Activated naive CD8-positive, alpha-beta T cell treated with anti-CD3 and anti-CD28 coated beads for 36 hours (primary cell): ENCODE data around the gene UBR3. TPM values are rescaled to one million over a fixed set of nuclear protein-coding genes. Genes with fewer than 3 reads are reported as not detected.
"Not testable (repeated sequence)": the region's sequence is repeated elsewhere in the genome, so short reads cannot be mapped to it uniquely, and the experiment has no call there.

Source experiments
- DNase-seq: peaks from one replicate; pipeline ENCODE4 v3.0.0; 2021
- H3K27ac Mint-ChIP-seq: one replicate; pipeline ENCODE4 v1.8.0; 2022; ENCODE audit warnings: mild to moderate bottlenecking, moderate library complexity, mixed read lengths
- H3K27me3 Mint-ChIP-seq: one replicate; pipeline ENCODE4 v1.8.0; 2022; ENCODE audit warnings: mild to moderate bottlenecking, mixed read lengths
- H3K36me3 Mint-ChIP-seq: one replicate; pipeline ENCODE4 v1.8.0; 2021; ENCODE audit warnings: mild to moderate bottlenecking, mixed read lengths
- H3K4me1 Mint-ChIP-seq: one replicate; pipeline ENCODE4 v1.8.0; 2021; ENCODE audit warnings: mixed read lengths
- H3K4me3 Mint-ChIP-seq: one replicate; pipeline ENCODE4 v1.8.0; 2022; ENCODE audit warnings: mild to moderate bottlenecking, moderate library complexity, mixed read lengths
- H3K9me3 Mint-ChIP-seq: one replicate; pipeline ENCODE4 v1.8.0; 2022; ENCODE audit warnings: mixed read lengths
- total RNA-seq, 2 experiments: library from RNA; stranded (reverse); gene quantifications; one replicate each; pipeline ENCODE4 v1.2.3, GENCODE V29; 2021

Gene UBR3
- total RNA-seq, 2 experiments from 2014 or later, result 15.1 to 17.7 TPM

DNA sequence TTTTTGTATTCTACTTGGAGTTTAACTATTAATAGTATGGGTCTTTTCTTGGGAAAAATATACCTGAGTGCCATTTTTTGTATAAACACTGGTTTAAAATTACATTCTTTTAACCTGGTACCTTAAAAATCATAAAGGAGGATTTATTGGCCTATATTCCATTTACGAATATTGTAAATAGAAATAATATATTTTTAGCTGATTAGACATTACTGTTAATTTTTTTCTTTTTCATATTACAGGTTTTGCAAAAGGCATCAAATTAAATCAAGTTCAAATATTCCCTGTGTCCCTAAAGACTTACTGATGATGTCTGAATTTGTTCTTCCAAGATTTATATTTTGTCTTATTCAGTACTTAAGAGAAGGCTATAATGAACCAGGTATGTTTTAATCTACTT, 44.7 kb downstream of the UBR3 start:
- no peak overlapping the region for H3K4me3 Mint-ChIP-seq
- peaks cover 9% of the 10 kb centered on the region for H3K36me3 Mint-ChIP-seq
- no peaks in the 10 kb centered on the region for H3K9me3 Mint-ChIP-seq
- no peak for DNase-seq
- H3K27ac Mint-ChIP-seq, result no peak overlapping the region
- H3K4me1 Mint-ChIP-seq, result peaks cover 8% of the 10 kb centered on the region
- H3K27me3 Mint-ChIP-seq, result no peaks in the 10 kb centered on the region

DNA sequence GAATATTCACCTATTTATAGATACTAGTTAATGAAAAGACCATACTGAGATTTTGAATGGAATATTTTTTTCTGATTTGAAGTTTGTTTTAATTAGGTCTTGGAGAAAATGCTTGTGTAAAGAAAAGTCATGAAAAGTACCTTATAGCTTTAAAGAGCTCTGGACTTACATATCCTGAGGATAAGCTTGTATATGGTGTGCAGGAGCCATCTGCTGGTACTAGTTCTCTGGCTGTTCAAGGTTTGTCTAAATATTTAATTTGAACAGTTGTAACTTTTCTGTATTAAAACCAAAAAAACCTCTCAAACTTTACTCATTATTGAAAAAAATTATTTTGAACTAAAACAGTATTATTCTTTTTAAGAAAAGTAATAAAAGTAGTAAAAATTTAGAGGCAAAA, 50.1 kb downstream of the UBR3 start:
- Mint-ChIP-seq H3K27me3 (no peaks in the 10 kb centered on the region), H3K4me3 (no peak overlapping the region), H3K36me3 (peaks cover 7% of the 10 kb centered on the region), H3K4me1 (no peaks in the 10 kb centered on the region), H3K27ac (no peak overlapping the region), H3K9me3 (no peaks in the 10 kb centered on the region)
- DNase-seq, result no peak

DNA sequence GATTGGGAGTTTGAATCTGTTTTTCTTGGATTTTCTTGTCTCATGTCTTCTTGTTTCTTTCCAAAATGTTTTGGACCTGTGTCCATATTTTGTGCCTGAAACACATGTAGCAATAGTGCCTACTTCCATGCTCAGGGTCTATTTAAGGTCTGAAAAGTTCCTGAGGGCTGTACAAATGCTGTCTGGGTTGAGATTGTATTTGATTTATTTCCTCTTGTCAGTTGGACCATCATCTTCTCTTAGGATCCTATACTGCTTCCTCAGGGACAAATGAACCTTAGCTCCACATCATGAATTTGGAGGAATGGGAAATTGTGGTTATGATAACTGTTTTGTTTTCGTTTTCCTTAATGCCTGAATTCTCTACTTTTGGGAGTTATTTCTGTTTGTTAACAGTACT, 59.9 kb downstream of the UBR3 start:
- DNase-seq, result no peak
- Mint-ChIP-seq H3K4me1 (no peaks in the 10 kb centered on the region), H3K9me3 (no peaks in the 10 kb centered on the region), H3K27me3 (no peaks in the 10 kb centered on the region), H3K4me3 (no peak overlapping the region), H3K27ac (no peak overlapping the region), H3K36me3 (peaks cover 2% of the 10 kb centered on the region)

DNA sequence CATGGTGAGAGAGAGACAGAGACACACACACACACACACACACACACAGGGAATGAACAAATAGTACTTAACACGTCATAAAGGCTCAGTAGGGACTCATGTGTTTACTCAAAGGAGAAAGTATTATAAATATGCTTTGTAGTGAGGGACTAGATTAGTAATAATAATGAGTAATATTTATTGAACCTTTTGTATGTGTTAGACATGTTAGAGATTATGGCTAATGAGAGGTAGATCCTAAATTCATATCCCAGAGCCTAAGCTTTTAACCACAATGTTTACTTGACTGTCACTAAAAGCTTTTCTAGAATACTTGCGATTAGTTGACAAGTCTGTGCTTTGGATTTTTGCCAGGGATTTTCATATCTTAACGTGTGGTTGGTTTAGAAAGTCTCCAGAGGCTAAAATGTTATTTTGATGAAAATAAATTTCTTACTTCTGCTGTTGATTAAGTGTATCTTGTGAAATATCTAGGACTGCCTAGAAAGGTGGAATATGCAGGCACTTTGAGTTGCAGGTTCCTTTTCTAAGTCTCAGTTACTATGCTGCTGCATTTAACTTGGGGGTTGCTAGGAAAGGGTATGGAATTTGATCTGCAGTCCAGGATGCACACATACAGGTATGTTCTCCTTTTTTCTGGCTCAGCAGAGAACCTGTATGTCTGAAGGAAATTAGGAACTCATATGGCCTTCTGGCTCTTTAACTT, 64.5 kb downstream of the UBR3 start:
- no peak overlapping the region for H3K27ac Mint-ChIP-seq
- H3K4me1 Mint-ChIP-seq, result no peaks in the 10 kb centered on the region
- peaks cover 2% of the 10 kb centered on the region for H3K36me3 Mint-ChIP-seq
- no peak for DNase-seq
- H3K9me3 Mint-ChIP-seq, result no peaks in the 10 kb centered on the region
- H3K4me3 Mint-ChIP-seq, result no peak overlapping the region
- no peaks in the 10 kb centered on the region for H3K27me3 Mint-ChIP-seq

DNA sequence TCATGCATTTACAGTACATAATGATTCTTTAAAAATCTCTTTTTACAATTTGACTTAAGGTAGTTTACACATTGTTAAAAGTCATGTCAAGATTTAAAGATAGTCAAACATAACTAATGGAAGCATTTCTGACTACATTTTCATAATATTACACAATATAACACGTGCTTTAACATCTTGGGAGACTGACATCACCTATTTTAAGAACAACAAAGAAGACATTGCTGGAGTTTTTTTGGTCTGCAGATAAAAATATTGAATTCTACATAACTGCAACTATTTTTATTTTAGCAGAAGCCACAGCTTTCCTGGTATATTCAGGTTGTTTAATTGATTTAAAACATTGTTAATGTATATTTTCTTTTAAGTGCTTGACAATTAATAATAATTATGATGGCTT, 65.7 kb downstream of the UBR3 start:
- H3K9me3 Mint-ChIP-seq, result no peaks in the 10 kb centered on the region
- no peaks in the 10 kb centered on the region for H3K4me1 Mint-ChIP-seq
- H3K36me3 Mint-ChIP-seq, result peaks cover 2% of the 10 kb centered on the region
- no peaks in the 10 kb centered on the region for H3K27me3 Mint-ChIP-seq
- no peak for DNase-seq
- H3K4me3 Mint-ChIP-seq, result no peak overlapping the region
- H3K27ac Mint-ChIP-seq, result no peak overlapping the region

DNA sequence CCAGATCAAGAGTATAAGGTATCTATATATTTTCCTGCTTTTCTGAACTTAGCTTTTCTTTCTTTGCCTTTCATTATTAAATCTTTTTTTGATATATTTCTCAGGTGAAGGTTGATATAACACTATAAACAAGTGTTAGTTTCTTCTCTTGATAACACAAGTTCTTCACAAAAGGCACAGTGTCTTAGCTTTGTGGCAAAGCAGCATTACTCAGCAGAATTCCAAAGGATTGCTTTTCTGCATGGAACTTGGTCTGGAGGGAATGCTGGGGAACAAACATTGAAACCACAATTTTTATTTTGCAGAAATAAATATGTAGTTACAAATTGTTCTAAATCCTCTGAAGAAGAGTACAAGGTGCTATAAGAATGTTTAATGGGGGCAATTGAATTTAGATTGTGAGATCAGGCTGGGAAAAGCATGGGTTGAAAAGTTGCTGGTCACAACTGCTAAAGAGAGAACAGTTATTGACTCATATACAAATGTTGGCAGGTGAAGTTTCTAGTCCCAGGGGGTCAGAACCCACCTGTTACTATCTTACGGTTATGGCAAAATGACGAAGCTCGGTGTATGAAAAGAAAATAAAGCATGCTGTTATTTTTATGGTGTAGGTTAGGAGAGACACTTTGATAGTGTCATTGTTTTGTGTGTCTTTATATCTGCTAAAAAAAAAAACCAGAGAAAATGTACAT, 68.2 kb downstream of the UBR3 start:
- Mint-ChIP-seq H3K4me3 (no peak overlapping the region), H3K27me3 (no peaks in the 10 kb centered on the region), H3K4me1 (peaks cover 3% of the 10 kb centered on the region), H3K27ac (no peak overlapping the region), H3K9me3 (no peaks in the 10 kb centered on the region), H3K36me3 (peaks cover 7% of the 10 kb centered on the region)
- DNase-seq, result no peak

DNA sequence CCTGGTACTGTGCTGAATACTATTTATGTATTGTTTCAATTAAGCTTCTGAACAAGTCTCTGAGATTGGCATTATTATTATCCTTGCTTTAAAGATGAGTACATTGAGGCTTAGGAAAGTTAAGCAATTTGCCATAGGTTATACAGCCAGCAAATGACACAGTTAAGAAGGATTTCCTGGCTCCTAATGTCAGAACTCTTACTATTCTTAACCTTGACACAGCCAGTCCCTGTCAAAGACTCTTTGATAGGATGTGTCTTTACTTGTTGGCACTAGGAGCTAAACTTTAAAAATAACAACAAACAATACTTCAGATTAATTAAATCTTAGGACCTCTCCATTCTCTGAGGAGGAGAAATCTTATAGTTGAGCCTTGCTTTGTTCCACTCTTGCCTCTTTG, 70.6 kb downstream of the UBR3 start:
- Mint-ChIP-seq H3K27ac (no peak overlapping the region), H3K27me3 (no peaks in the 10 kb centered on the region), H3K36me3 (peaks cover 5% of the 10 kb centered on the region), H3K4me3 (no peak overlapping the region), H3K4me1 (peaks cover 3% of the 10 kb centered on the region), H3K9me3 (no peaks in the 10 kb centered on the region)
- no peak for DNase-seq

DNA sequence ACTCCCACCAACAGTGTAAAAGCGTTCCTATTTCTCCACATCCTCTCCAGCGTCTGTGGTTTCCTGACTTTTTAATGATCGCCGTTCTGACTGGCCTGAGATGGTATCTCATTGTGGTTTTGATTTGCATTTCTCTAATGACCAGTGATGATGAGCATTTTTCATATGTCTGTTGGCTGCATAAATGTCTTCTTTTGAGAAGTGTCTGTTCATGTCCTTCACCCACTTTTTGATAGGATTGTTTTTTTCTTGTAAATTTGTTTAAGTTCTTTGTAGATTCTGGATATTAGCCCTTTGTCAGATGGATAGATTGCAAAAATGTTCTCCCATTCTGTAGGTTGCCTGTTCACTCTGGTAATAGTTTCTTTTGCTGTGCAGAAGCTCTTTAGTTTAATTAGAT, 72.8 kb downstream of the UBR3 start:
- not testable (repeated sequence) for H3K9me3 Mint-ChIP-seq, H3K36me3 Mint-ChIP-seq, H3K27me3 Mint-ChIP-seq, DNase-seq, H3K4me3 Mint-ChIP-seq, H3K27ac Mint-ChIP-seq, H3K4me1 Mint-ChIP-seq

DNA sequence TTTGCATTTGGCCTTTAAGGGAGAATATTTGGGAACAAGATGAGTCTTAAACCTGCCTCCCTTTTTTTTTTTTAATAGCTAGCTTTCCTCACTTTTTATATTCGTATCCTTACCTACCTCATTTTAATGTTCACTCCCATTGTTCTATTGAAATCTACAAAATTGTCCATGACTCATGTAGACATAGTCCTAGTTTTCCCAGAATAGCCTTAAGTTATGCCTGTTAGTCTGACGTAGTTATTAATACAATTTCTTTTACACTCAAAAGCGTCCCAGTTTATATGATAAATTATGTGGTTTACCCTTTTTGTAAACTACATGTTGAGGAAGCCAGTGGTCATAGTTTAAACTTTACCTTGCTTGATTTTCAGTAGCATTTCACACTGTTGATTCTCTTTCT, 73.4 kb downstream of the UBR3 start:
- H3K36me3 Mint-ChIP-seq, result peaks cover 5% of the 10 kb centered on the region

DNA sequence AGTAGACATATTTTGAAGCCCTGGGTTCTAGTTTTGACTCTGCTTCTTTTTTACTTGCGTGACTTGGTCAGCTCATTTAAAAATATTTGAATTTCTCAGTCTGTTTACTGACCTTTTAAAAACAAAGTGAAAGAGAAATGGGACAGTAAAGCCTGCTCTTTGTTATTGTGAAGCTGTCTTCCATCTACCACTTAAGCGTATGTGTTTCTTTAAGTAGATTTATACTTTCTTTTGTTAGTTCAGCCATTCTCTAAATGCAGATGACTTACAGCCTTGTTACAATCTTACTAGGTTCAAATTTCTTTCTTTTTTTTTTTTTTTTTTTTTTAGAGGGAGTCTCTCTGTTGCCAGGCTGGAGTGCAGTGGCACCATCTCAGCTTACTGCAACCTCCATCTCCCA, 79.5 kb downstream of the UBR3 start:
- Mint-ChIP-seq H3K27me3 (no peaks in the 10 kb centered on the region), H3K27ac (no peak overlapping the region), H3K4me3 (no peak overlapping the region), H3K4me1 (peaks cover 2% of the 10 kb centered on the region), H3K9me3 (no peaks in the 10 kb centered on the region), H3K36me3 (peaks cover 5% of the 10 kb centered on the region)
- no peak for DNase-seq

More for the DNA sequence above, 73.4 kb downstream of the UBR3 start:
- Mint-ChIP-seq H3K4me1 (peaks cover 3% of the 10 kb centered on the region), H3K9me3 (no peaks in the 10 kb centered on the region), H3K4me3 (no peak overlapping the region), H3K27me3 (no peaks in the 10 kb centered on the region), H3K27ac (no peak overlapping the region)
- no peak for DNase-seq

DNA sequence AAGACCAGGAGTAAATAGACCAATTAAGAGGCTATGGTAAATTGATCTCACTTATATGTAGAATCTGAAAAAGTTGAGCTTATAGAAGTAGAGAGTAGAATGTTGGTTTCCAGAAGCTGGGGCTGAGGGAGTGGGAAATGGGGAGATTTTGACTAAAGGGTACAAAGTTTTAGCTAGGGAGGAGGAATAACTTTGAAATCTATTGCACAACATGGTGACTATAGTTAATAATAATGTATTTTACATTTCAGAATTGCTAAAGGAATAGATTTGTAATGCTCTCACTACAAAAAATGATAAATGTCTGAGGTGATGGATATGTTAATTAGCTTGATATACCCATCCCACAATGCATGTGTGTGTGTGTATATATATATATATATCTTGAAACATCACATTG, 82.1 kb downstream of the UBR3 start:
- H3K27ac Mint-ChIP-seq, result no peak overlapping the region
- no peaks in the 10 kb centered on the region for H3K27me3 Mint-ChIP-seq
- H3K4me1 Mint-ChIP-seq, result peaks cover 2% of the 10 kb centered on the region
- peaks cover 7% of the 10 kb centered on the region for H3K36me3 Mint-ChIP-seq
- H3K4me3 Mint-ChIP-seq, result no peak overlapping the region
- no peaks in the 10 kb centered on the region for H3K9me3 Mint-ChIP-seq
- no peak for DNase-seq

DNA sequence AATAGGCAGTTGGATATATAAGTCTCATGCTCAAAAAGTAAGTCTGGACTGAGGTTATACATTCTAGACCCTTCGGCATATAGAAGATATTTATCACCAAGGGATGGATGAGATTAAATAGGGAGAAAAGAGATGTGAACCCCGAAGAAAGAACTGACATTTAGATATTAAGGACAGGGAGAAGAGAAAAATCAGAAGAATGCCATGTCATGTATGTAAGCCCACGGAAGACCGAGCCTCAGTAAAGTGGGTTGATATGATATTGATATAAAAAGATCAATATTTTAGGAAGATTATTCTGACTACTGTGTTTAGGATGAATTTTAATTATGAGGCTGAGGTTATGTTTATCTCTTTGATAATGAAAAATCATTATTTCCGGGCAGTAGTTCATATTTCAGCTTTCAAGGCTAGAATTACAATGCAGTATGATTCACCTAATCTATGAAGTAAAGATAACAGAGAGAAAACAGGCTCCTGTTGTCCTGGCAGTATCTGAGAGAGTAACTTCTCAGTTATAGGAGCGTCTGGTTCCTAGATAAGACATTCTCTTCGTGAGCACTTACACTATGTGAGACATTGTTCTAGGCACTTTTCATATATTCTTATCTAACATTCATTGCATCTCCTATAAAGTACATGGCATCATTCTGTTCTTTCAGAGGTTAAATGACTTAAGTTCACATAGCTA, 83.0 kb downstream of the UBR3 start:
- no peaks in the 10 kb centered on the region for H3K9me3 Mint-ChIP-seq
- no peak overlapping the region for H3K4me3 Mint-ChIP-seq
- H3K27ac Mint-ChIP-seq, result no peak overlapping the region
- H3K27me3 Mint-ChIP-seq, result no peaks in the 10 kb centered on the region
- peaks cover 7% of the 10 kb centered on the region for H3K36me3 Mint-ChIP-seq
- no peak for DNase-seq
- H3K4me1 Mint-ChIP-seq, result peaks cover 2% of the 10 kb centered on the region

DNA sequence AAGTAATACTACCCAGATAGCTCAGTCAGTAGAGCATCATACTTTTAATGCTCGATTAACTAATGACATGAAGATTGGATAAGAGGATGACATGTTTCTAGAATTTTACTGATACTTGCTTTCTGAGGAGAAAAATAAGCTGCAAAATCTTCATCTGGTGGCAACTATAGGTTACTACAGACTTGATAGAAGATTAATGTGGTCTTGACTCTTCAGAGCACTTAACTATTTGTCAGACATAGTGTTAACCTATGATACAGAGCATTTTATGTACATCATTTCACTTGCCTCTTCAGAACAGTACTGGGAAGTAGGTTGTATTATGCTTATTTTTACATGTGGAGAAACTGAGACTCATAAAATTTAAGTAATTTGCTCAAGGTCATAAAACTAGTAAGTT, 83.9 kb downstream of the UBR3 start:
- no peak overlapping the region for H3K4me3 Mint-ChIP-seq
- peaks cover 2% of the 10 kb centered on the region for H3K4me1 Mint-ChIP-seq
- H3K9me3 Mint-ChIP-seq, result no peaks in the 10 kb centered on the region
- H3K27ac Mint-ChIP-seq, result no peak overlapping the region
- peaks cover 7% of the 10 kb centered on the region for H3K36me3 Mint-ChIP-seq
- DNase-seq, result no peak
- H3K27me3 Mint-ChIP-seq, result no peaks in the 10 kb centered on the region

DNA sequence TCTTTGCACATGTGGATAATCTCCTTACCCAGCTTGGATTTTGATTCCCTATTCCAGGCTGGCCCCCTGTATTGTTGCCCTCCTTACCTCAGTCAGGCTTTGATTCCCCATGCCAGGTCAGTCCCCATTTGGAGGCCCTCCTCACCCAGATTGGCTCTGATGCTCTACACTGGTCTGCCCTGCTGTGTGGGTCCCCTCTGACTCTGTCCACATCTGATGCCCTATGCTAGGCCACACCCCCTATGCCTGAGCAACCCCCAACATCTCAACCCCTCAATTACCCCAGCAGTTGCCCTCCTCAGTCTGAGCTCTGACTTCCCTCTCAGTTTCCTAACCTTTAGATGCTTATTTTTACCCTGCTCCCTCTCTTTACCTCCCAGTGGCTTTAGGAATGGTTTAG, 89.4 kb downstream of the UBR3 start:
- Mint-ChIP-seq H3K4me3 (no peak overlapping the region), H3K9me3 (no peaks in the 10 kb centered on the region), H3K36me3 (peaks cover 4% of the 10 kb centered on the region), H3K4me1 (no peaks in the 10 kb centered on the region), H3K27ac (no peak overlapping the region), H3K27me3 (no peaks in the 10 kb centered on the region)
- no peak for DNase-seq

DNA sequence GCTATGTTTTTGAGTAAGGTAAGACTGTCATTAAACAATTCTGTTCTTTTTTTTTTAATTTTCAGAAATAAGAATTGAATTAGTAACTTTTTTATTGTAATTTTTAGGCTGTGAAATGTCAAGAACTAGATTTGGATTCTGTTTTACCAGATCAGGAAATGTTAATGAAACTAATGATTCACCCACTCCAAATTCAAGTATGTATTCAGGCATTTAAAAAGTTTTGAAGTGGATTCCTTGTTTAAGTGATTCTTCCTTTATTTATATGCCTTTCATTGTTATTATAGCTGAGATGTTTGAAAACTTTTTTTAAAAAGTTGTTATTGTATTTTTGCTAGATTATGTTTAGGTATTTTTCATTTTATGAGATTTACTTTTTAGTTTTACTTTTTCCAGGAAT, 96.7 kb downstream of the UBR3 start:
- Mint-ChIP-seq H3K4me3 (no peak overlapping the region), H3K27me3 (no peaks in the 10 kb centered on the region), H3K4me1 (no peaks in the 10 kb centered on the region), H3K36me3 (no peaks in the 10 kb centered on the region), H3K27ac (no peak overlapping the region), H3K9me3 (no peaks in the 10 kb centered on the region)
- no peak for DNase-seq

DNA sequence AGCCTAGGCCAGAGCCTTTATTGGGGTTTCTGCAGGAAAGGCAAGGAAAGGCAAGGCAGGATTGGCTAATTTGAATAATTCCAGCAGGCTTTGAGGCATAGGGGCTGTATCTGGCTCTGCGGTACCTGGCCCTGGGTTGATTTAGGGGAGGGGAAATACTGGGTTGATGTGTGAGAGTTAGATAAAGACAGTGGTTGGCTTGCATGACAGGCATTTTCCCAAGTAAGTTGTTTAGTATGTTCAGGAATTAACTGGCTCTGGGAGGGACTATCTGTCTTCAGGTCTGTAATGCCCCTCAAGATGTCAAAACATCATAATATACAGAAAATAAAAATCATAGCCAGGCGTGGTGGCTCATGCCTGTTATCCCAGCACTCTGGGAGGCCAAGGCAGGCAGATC, 98.7 kb downstream of the UBR3 start:
- Mint-ChIP-seq H3K4me1 (no peaks in the 10 kb centered on the region), H3K27me3 (no peaks in the 10 kb centered on the region), H3K9me3 (no peaks in the 10 kb centered on the region)

More for the DNA sequence above, 98.7 kb downstream of the UBR3 start:
- Mint-ChIP-seq H3K27ac (no peak overlapping the region), H3K36me3 (no peaks in the 10 kb centered on the region), H3K4me3 (no peak overlapping the region)
- no peak for DNase-seq
